GM10248 (cell line): ENCODE data around the gene PPM1A.

Experiments
- CTCF ChIA-PET: fragments of 300-600 bp; sonication (Branson Sonifier 250); formaldehyde crosslinking; extraction: SDS; loops from one replicate; lab custom pipeline; 2021; ENCODE audit warnings: antibody characterized with exemption; lab: Yijun Ruan, JAX
- POLR2A ChIA-PET: fragments of 350-650 bp; sonication (Branson Sonifier 250); formaldehyde crosslinking; extraction: SDS; loops from one replicate; lab custom pipeline; 2020; ENCODE audit warnings: antibody characterized with exemption; lab: Yijun Ruan, JAX
- DNase-seq: peaks from one replicate; pipeline ENCODE4 v3.0.0; 2012; ENCODE audit errors: extremely low spot score
- TF ChIP-seq, protein P1 (sequence below): IDR thresholded peaks from 2 replicates; pipeline ENCODE4 v1.5.1; 2012; ENCODE audit warnings: mild to moderate bottlenecking, low read depth; ENCODE audit errors: extremely low read depth, missing control alignments, control extremely low read depth

Gene PPM1A

DNA sequence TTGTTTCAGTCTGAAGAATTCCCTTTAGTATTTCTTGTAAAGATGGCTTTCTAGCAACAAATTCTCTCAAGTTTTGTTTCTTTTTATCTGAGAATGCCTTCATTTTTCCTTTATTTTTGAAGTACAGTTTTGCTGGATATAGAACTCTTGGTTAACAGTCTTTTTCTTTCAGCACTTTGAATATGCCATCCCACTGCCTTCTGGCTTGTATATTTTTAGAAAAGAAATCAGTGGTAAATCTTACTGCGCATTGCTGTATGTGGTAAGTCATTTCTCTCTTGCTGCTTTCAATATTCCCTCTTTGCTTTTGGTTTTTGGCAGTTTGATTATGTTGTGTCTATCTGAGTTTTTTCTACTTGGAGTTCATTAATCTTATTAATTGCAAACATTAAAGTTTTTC, 16.8 kb upstream of the PPM1A start:
- ChIA-PET CTCF (interaction anchor here (1.4 kb wide), 1 partner anchor 9 kb away, joined by 3 read pairs; no protein-coding TSS in a partner anchor), POLR2A (no interaction called here)
- TF ChIP-seq, protein P1, sequence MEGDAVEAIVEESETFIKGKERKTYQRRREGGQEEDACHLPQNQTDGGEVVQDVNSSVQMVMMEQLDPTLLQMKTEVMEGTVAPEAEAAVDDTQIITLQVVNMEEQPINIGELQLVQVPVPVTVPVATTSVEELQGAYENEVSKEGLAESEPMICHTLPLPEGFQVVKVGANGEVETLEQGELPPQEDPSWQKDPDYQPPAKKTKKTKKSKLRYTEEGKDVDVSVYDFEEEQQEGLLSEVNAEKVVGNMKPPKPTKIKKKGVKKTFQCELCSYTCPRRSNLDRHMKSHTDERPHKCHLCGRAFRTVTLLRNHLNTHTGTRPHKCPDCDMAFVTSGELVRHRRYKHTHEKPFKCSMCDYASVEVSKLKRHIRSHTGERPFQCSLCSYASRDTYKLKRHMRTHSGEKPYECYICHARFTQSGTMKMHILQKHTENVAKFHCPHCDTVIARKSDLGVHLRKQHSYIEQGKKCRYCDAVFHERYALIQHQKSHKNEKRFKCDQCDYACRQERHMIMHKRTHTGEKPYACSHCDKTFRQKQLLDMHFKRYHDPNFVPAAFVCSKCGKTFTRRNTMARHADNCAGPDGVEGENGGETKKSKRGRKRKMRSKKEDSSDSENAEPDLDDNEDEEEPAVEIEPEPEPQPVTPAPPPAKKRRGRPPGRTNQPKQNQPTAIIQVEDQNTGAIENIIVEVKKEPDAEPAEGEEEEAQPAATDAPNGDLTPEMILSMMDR: no peak
- no peak for DNase-seq

DNA sequence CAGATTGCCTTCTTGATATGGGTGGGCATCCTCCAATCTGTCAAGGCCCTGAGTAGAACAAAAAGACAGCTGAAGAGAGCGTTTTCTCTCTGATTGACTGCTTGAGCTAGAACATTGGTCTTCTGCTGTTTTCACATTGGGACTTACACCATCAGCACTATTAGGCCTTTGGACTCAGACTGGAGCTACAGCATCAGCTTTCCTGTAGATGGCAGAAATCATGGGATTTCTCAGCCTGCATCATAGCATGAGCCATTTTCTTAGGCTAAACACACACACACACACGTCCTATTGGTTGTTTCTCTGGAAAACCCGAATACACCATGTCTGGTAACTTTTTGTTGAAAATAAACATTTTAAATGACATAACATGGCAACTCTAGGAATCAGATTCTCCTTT, 15.8 kb upstream of the PPM1A start:
- ChIA-PET POLR2A (interaction anchor here (0.8 kb wide), 1 partner anchor 16 kb away, joined by 3 read pairs; the partner anchor contains the start of gene PPM1A), CTCF (interaction anchor here (1.1 to 2.0 kb wide), 5 partner anchors 8 to 117 kb away, joined by 3 to 13 read pairs (median 5); no protein-coding TSS in a partner anchor)
- TF ChIP-seq, protein P1: no peak
- no peak for DNase-seq

DNA sequence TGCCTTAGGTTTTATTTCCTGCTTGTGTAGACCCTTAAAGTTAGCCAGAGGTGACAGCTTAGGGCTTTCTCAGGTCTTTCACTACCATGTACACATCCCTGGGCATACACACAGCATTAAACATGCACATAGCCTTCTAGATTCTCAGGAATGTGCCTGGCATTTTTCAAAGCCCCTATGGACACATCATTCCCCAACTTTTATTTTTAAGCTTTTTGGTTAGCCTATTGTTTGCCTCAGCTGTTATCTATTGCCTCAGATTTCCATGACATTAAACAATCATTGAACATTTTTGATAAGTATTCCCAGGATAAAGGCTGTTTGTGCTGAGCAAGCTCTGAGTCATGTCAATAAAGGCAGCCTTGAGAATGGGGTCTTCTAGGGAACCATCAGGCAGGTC, 15.1 kb upstream of the PPM1A start:
- no peak for DNase-seq
- TF ChIP-seq, protein P1: no peak
- ChIA-PET CTCF (interaction anchor here (1.1 to 2.0 kb wide), 4 partner anchors 8 to 117 kb away, joined by 3 to 13 read pairs (median 6); no protein-coding TSS in a partner anchor), POLR2A (interaction anchor here (0.5 to 0.8 kb wide), 2 partner anchors 15 kb away, joined by 3 to 4 read pairs; partner anchors contain the start of gene PPM1A)

DNA sequence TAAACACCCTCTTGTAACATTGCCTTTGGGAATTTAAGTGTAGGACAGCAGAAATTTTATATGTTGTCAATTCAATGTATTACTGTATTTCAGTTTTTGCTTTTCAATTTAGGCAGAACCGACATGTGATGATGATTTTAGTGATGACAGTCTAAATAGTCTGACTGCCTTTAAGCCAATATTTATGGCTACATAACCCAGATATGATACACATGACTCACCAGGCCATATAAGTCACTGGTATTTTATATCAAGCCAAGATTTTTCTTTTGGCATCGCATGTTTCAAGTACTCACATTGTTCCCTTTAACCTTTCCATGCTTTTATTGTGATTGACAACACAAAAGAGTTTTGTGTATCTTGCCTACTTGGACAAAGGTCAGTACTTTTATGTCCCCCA, 13.6 kb upstream of the PPM1A start:
- TF ChIP-seq, protein P1: no peak
- no peak for DNase-seq
- POLR2A ChIA-PET: no interaction called here
- CTCF ChIA-PET: no interaction called here

DNA sequence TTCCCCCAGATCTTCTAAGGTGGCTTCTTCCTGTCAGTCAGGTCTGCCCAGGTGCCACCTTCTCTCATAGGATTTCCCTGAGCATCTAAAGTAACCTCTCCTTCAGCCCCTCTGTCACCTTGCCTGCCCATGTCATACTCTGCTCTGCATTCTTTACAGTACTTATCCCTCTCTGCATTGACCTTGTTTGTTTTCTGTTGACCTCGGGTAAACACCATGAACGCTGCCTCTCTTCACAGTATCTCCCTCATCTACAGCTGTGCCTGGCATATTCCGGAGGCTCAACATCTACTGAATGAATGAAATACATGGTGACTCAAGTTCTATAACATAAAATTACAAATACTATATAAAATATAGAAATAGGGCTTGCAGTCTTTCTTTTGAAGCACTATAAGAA, 10.1 kb upstream of the PPM1A start:
- TF ChIP-seq, protein P1: no peak
- DNase-seq: no peak
- POLR2A ChIA-PET: no interaction called here
- CTCF ChIA-PET: interaction anchor here (1.2 kb wide), 1 partner anchor 17 kb away, joined by 3 read pairs; no protein-coding TSS in a partner anchor

DNA sequence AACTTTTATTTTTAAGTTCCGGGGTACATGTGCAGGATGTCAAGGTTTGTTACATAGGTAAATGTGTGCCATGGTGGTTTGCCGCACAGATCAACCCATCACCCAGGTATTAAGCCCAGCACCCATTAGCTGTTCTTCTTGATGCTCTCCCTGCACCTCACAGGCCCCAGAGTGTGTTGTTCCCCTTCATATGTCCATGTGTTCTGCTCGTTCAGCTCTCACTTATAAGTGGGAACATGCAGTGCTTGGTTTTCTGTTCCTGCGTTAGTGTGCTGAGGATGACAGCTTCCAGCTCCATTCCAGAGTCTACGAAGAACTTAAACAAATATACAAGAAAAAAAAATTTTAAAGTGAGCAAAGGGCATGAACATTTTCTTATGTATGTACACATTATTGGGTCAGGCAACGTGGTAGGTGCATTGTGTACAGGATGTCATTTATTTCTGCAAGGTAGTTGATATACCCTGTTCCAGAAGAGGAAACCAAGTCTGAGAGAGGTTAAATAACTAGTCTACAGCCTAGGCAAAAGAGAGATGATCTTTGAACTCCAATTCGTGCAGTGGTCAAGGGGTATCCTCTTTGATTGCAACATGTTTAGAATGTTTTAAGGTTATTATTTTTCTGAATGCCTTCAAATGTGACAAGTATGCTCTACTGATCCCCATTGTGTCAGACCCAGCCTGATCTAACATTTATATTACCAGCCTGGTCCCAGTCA, 8.7 kb upstream of the PPM1A start:
- DNase-seq: no peak
- ChIA-PET POLR2A (no interaction called here), CTCF (interaction anchor here (0.7 to 8.8 kb wide), 5 partner anchors 12 to 87 kb away, joined by 3 to 52 read pairs (median 3); no protein-coding TSS in a partner anchor)
- TF ChIP-seq, protein P1: no peak
